PC-9 (cell line): ENCODE results near the gene ARID3A. TPM values are rescaled to one million over a fixed set of nuclear protein-coding genes. Genes with fewer than 3 reads are reported as not detected.

Source experiments
- BruUV-seq: library from RNA; stranded (reverse); fragments of 400-500 nt; replicated peaks from 2 replicates; lab custom pipeline; 2021; lab: Mats Ljungman, UMichigan
- CTCF ChIA-PET: fragments of 300-600 bp; sonication (Branson Sonifier 250); formaldehyde crosslinking; loops from one replicate; lab custom pipeline; 2022; ENCODE audit warnings: antibody characterized with exemption; lab: Charles Lee
- POLR2A ChIA-PET: fragments of 300-600 bp; sonication (Branson Sonifier 250); formaldehyde crosslinking; loops from one replicate; lab custom pipeline; 2022; ENCODE audit warnings: antibody characterized with exemption; ENCODE audit not compliant: unreplicated experiment; lab: Charles Lee
- DNase-seq, 2 experiments: peaks; one replicate each; pipeline versions ENCODE4 v3.0.0 to v3.0.0-alpha.2; 2015 to 2022; ENCODE audit warnings: mixed read lengths in 1 of 2
- H2AFZ ChIP-seq: fragments of 200-600 bp; sonication (generic); 2 replicates; pipeline ENCODE4 v1.8.1; 2017; ENCODE audit warnings: antibody characterized with exemption
- H3F3A ChIP-seq: fragments of 200-600 bp; sonication (generic); 2 replicates; pipeline ENCODE4 v1.8.1; 2017; ENCODE audit warnings: antibody characterized with exemption, mild to moderate bottlenecking, low read depth; ENCODE audit not compliant: insufficient read depth
- H3K27ac ChIP-seq: fragments of 200-600 bp; sonication (generic); 2 replicates; pipeline ENCODE4 v1.6.1; 2016; ENCODE audit warnings: mixed run types
- H3K27me3 ChIP-seq: fragments of 200-600 bp; sonication (generic); 2 replicates; pipeline ENCODE4 v1.6.1; 2016; ENCODE audit warnings: low read depth, mixed run types; ENCODE audit not compliant: insufficient read depth
- H3K36me3 ChIP-seq: fragments of 200-600 bp; sonication (generic); 2 replicates; pipeline ENCODE4 v1.6.1; 2016; ENCODE audit warnings: low read depth, mixed run types
- H3K4me1 ChIP-seq: fragments of 200-600 bp; sonication (generic); replicated peaks from 2 replicates; pipeline ENCODE4 v1.6.1; 2016; ENCODE audit warnings: mixed run types; ENCODE audit not compliant: insufficient read depth
- H3K4me2 ChIP-seq: fragments of 200-600 bp; sonication (generic); 2 replicates; pipeline ENCODE4 v1.6.1; 2017; ENCODE audit warnings: mixed run types
- H3K4me3 ChIP-seq: fragments of 200-600 bp; sonication (generic); 2 replicates; pipeline ENCODE4 v1.6.1; 2016; ENCODE audit warnings: mixed run types
- H3K79me2 ChIP-seq: fragments of 200-600 bp; sonication (generic); 2 replicates; pipeline ENCODE4 v1.6.1; 2017; ENCODE audit warnings: low read depth, mixed run types
- H3K9me2 ChIP-seq: fragments of 200-600 bp; sonication (generic); 2 replicates; pipeline ENCODE4 v1.8.1; 2017; ENCODE audit warnings: mild to moderate bottlenecking; ENCODE audit not compliant: insufficient read depth
- H3K9me3 ChIP-seq: fragments of 200-600 bp; sonication (generic); 2 replicates; pipeline ENCODE4 v1.8.1; 2016; ENCODE audit warnings: low read depth; ENCODE audit not compliant: insufficient read depth
- H4K20me1 ChIP-seq: fragments of 200-600 bp; sonication (generic); 2 replicates; pipeline ENCODE4 v1.8.1; 2017; ENCODE audit not compliant: insufficient read depth
- EZH2 ChIP-seq: fragments of 200-600 bp; sonication (generic); IDR thresholded peaks from 2 replicates; pipeline ENCODE4 v1.8.0; 2017; ENCODE audit warnings: antibody characterized with exemption, low read depth
- intact Hi-C: fragments of 100-400 bp; cut with micrococcal nuclease; formaldehyde crosslinking; loops from one replicate; pipeline ENCODE4 v1.10.0; 2022; ENCODE audit not compliant: unreplicated experiment
- total RNA-seq: library from RNA; stranded (reverse); gene quantifications from 2 replicates; pipeline ENCODE4 v1.2.3, GENCODE V29; 2021
- TF ChIP-seq, protein P1 (sequence below): fragments of 200-600 bp; sonication (generic); conservative IDR thresholded peaks from 2 replicates; pipeline ENCODE4 v1.6.1; 2017; ENCODE audit warnings: mixed run types, antibody characterized with exemption, mild to moderate bottlenecking, moderate library complexity

Gene ARID3A
- total RNA-seq, 1 experiment from 2014 or later, result 10.7 TPM

DNA sequence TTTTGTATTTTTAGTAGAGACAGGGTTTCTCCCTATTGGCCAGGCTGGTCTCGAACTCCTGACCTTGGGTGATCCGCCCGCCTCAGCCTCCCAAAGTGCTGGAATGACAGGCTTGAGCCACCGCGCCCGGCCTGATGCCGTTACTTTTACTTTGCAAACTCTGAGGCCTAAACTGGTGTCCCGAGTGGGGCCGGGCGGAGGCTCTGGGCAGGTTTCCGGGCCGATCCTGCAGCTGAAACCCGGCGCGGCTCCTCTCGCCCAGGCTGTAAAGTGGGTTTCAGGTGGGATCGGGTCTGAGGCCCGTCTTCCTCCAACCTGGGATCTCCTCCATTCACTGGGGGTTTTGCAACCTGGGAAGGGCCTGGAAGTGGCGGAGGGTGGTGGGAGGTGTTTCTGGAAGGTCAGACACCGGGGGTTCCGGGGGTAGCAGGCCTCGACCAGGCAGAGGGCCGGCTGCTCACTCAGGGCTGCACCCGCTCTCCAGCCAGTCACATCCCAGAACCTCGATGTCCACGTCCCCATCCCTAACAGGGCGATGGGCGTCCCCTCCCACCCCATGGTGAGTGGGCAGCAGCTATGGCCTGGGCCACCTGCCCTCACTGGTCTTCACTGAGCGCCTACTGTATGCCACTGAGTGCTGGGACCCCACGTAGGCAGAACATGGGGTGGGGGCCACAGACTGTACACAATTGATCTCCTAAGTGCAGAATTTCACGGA is 37.0 kb downstream of the ARID3A start:
- Histone ChIP-seq H3K9me3 (no peaks in the 10 kb centered on the region), H3K79me2 (no peaks in the 10 kb centered on the region), H3K27me3 (no peaks in the 10 kb centered on the region), H3K4me2 (no peak overlapping the region), H4K20me1 (no peaks in the 10 kb centered on the region), H3K36me3 (no peaks in the 10 kb centered on the region), H3F3A (peaks cover 7% of the 10 kb centered on the region; the same call in 1 of the 2 replicates), H3K4me1 (peaks cover 14% of the 10 kb centered on the region), H2AFZ (no peak overlapping the region), H3K9me2 (no peaks in the 10 kb centered on the region), H3K27ac (no peak overlapping the region), H3K4me3 (no peak overlapping the region)
- intact Hi-C loops, result no loop called here
- POLR2A ChIA-PET, result no interaction called here
- BruUV-seq, result no TSS peak
- no peak for TF ChIP-seq EZH2
- TF ChIP-seq, protein P1, sequence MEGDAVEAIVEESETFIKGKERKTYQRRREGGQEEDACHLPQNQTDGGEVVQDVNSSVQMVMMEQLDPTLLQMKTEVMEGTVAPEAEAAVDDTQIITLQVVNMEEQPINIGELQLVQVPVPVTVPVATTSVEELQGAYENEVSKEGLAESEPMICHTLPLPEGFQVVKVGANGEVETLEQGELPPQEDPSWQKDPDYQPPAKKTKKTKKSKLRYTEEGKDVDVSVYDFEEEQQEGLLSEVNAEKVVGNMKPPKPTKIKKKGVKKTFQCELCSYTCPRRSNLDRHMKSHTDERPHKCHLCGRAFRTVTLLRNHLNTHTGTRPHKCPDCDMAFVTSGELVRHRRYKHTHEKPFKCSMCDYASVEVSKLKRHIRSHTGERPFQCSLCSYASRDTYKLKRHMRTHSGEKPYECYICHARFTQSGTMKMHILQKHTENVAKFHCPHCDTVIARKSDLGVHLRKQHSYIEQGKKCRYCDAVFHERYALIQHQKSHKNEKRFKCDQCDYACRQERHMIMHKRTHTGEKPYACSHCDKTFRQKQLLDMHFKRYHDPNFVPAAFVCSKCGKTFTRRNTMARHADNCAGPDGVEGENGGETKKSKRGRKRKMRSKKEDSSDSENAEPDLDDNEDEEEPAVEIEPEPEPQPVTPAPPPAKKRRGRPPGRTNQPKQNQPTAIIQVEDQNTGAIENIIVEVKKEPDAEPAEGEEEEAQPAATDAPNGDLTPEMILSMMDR, result no peak
- CTCF ChIA-PET, result no interaction called here
- DNase-seq, result no peak

- DNase-seq, result no peak
- Histone ChIP-seq H3K4me3 (no peak overlapping the region), H3K27me3 (no peaks in the 10 kb centered on the region), H4K20me1 (no peaks in the 10 kb centered on the region), H3K4me2 (no peak overlapping the region), H3K9me2 (no peaks in the 10 kb centered on the region), H3K4me1 (peaks cover 11% of the 10 kb centered on the region), H3K36me3 (no peaks in the 10 kb centered on the region), H3K79me2 (no peaks in the 10 kb centered on the region), H3K9me3 (no peaks in the 10 kb centered on the region), H3F3A (peaks cover 7% of the 10 kb centered on the region; the same call in 1 of the 2 replicates), H3K27ac (no peak overlapping the region), H2AFZ (no peak overlapping the region)
- no TSS peak for BruUV-seq
- intact Hi-C loops, result no loop called here
- ChIA-PET POLR2A (no interaction called here), CTCF (no interaction called here)
- TF ChIP-seq EZH2, result no peak
- TF ChIP-seq, protein P1, result no peak
Measured at GRCh38 chr19:963486-963951, 37.7 kb downstream of the ARID3A start.

DNA sequence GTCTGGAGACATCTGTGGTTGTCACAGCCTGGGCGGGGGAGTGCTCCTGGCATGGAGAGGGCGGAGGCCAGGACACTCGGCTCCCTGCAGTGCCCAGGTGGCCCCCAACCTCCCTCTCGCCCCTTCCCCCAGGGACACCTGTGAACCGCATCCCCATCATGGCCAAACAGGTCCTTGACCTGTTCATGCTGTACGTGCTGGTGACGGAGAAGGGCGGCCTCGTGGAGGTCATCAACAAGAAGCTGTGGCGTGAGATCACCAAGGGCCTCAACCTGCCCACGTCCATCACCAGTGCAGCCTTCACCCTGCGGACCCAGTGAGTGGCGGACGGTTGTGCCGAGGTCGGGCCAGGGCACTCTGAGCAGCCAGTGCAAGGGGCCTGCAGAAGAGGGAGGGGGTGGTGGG is 38.3 kb downstream of the ARID3A start:
- H3K9me2 ChIP-seq, result no peaks in the 10 kb centered on the region
- no peaks in the 10 kb centered on the region for H3K36me3 ChIP-seq
- no peak overlapping the region for H3K27ac ChIP-seq
- H3F3A ChIP-seq, result peaks cover 6% of the 10 kb centered on the region; the same call in 1 of the 2 replicates
- H2AFZ ChIP-seq, result no peak overlapping the region
- TF ChIP-seq, protein P1, result no peak
- no peak for TF ChIP-seq EZH2
- H3K79me2 ChIP-seq, result no peaks in the 10 kb centered on the region
- H3K4me3 ChIP-seq, result no peak overlapping the region
- intact Hi-C loops, result no loop called here
- no peaks in the 10 kb centered on the region for H4K20me1 ChIP-seq
- POLR2A ChIA-PET, result no interaction called here
- CTCF ChIA-PET, result no interaction called here
- DNase-seq, result no peak
- H3K4me2 ChIP-seq, result no peak overlapping the region
- H3K27me3 ChIP-seq, result no peaks in the 10 kb centered on the region
- no TSS peak for BruUV-seq
- H3K4me1 ChIP-seq, result peaks cover 5% of the 10 kb centered on the region; the same call in 1 of the 2 replicates
- no peaks in the 10 kb centered on the region for H3K9me3 ChIP-seq
